GM23248 (cell line): ENCODE data around the gene C17orf50.

Experiments
- EZH2 ChIP-seq: fragments of 200-600 bp; sonication (generic); IDR thresholded peaks from 2 replicates; pipeline ENCODE4 v1.6.1; 2018; ENCODE audit warnings: antibody characterized with exemption, mild to moderate bottlenecking; ENCODE audit not compliant: insufficient read depth, poor library complexity, severe bottlenecking
- EZH2phosphoT487 ChIP-seq: fragments of 200-600 bp; sonication (generic); IDR thresholded peaks from 2 replicates; pipeline ENCODE4 v1.6.1; 2018; ENCODE audit warnings: antibody characterized with exemption, moderate library complexity, mild to moderate bottlenecking, low read depth; ENCODE audit not compliant: insufficient read depth

- no peak for TF ChIP-seq EZH2
- TF ChIP-seq EZH2phosphoT487 = no peak
Observed at GRCh38 chr17:35768797-35769196, 8.1 kb downstream of the C17orf50 start.
